Subcutaneous abdominal adipose tissue (tissue), 5 donors: ENCODE results near the gene PPIF.
A peak's percentile ranks its signal among the peaks of the same experiment; 100 is the strongest.
"Not testable (repeated sequence)": the region's sequence is repeated elsewhere in the genome, so short reads cannot be mapped to it uniquely, and the experiment has no call there.

Experiments used
- H3K27ac ChIP-seq: one replicate; pipeline ENCODE4 v1.7.0; 2013; ENCODE audit warnings: low read depth, mild to moderate bottlenecking, inconsistent platforms, low read length, moderate library complexity
- H3K27me3 ChIP-seq, 5 donors: one replicate each; pipeline ENCODE4 v1.7.0; 2013; ENCODE audit warnings: low read length in 5 of 5, inconsistent platforms in 1 of 5; ENCODE audit not compliant: control insufficient read depth in 5 of 5, insufficient read depth in 4 of 5
- H3K36me3 ChIP-seq, 5 donors: one replicate each; pipeline ENCODE4 v1.7.0; 2013; ENCODE audit warnings: low read length in 5 of 5; ENCODE audit not compliant: control insufficient read depth in 5 of 5, insufficient read depth in 5 of 5
- H3K4me1 ChIP-seq, 5 donors: one replicate each; pipeline ENCODE4 v1.7.0; 2013; ENCODE audit warnings: low read length in 5 of 5, mild to moderate bottlenecking in 3 of 5, moderate library complexity in 1 of 5; ENCODE audit not compliant: control insufficient read depth in 5 of 5, insufficient read depth in 5 of 5
- H3K4me3 ChIP-seq, 5 donors: one replicate each; pipeline ENCODE4 v1.7.0; 2013; ENCODE audit warnings: low read length in 5 of 5, low read depth in 1 of 5
- H3K9ac ChIP-seq, 5 donors: one replicate each; pipeline ENCODE4 v1.7.0; 2013; ENCODE audit warnings: low read length in 5 of 5, mild to moderate bottlenecking in 4 of 5, moderate library complexity in 3 of 5
- H3K9me3 ChIP-seq, 5 donors: one replicate each; pipeline ENCODE4 v1.7.0; 2013; ENCODE audit warnings: low read length in 5 of 5; ENCODE audit not compliant: control insufficient read depth in 5 of 5
- donor health status: healthy.
- donor health status: healthy.
- donor health status: healthy.
- donor health status: healthy.
- donor health status: healthy.

Gene PPIF

GRCh38 chr10:79337783-79338469 lies 9.3 kb upstream of the PPIF start:
- H3K27me3 ChIP-seq, H3K4me3 ChIP-seq, H3K36me3 ChIP-seq, H3K9me3 ChIP-seq, H3K27ac ChIP-seq, H3K9ac ChIP-seq: not testable (repeated sequence)
- peaks cover 0 to 12% (median 1%) of the 10 kb centered on the region in 5 donors for H3K4me1 ChIP-seq

GRCh38 chr10:79339266-79339665 lies 8.0 kb upstream of the PPIF start:
- H3K9ac ChIP-seq = no peak overlapping the region
- peaks cover 0 to 14% (median 6%) of the 10 kb centered on the region in 5 donors for H3K4me1 ChIP-seq
- no peaks in the 10 kb centered on the region for H3K36me3 ChIP-seq
- peaks cover 0 to 3% (median 0%) of the 10 kb centered on the region in 5 donors for H3K9me3 ChIP-seq
- H3K27ac ChIP-seq = no peak overlapping the region
- H3K27me3 ChIP-seq = no peaks in the 10 kb centered on the region
- no peak overlapping the region for H3K4me3 ChIP-seq

- Histone ChIP-seq H3K4me1 (peaks cover 0 to 23% (median 18%) of the 10 kb centered on the region in 5 donors), H3K9me3 (peaks cover 0 to 3% (median 0%) of the 10 kb centered on the region in 5 donors), H3K27ac (no peak overlapping the region), H3K4me3 (no peak overlapping the region), H3K36me3 (no peaks in the 10 kb centered on the region), H3K9ac (no peak overlapping the region), H3K27me3 (no peaks in the 10 kb centered on the region)
These were observed 6.5 kb upstream of the PPIF start for GRCh38 chr10:79340646-79341244.

- no peak overlapping the region for H3K9ac ChIP-seq
- H3K27ac ChIP-seq = no peak overlapping the region
- H3K27me3 ChIP-seq = no peaks in the 10 kb centered on the region
- peaks cover 3 to 37% (median 32%) of the 10 kb centered on the region in 5 donors for H3K4me1 ChIP-seq
- no peaks in the 10 kb centered on the region for H3K36me3 ChIP-seq
- no peak overlapping the region for H3K4me3 ChIP-seq
- peaks cover 0 to 3% (median 0%) of the 10 kb centered on the region in 5 donors for H3K9me3 ChIP-seq
These were observed 4.9 kb upstream of the PPIF start for GRCh38 chr10:79342295-79342761.

GRCh38 chr10:79342811-79343561 lies 4.3 kb upstream of the PPIF start:
- Histone ChIP-seq H3K4me3 (no peak overlapping the region), H3K9ac (no peak overlapping the region), H3K27ac (no peak overlapping the region), H3K9me3 (no peaks in the 10 kb centered on the region), H3K27me3 (no peaks in the 10 kb centered on the region), H3K4me1 (peaks cover 3 to 40% (median 36%) of the 10 kb centered on the region in 5 donors), H3K36me3 (no peaks in the 10 kb centered on the region)

- Histone ChIP-seq H3K27ac (peak overlapping the region; percentile 24), H3K4me3 (no peak overlapping the region), H3K4me1 (peaks cover 6 to 57% (median 51%) of the 10 kb centered on the region in 5 donors), H3K9ac (no peak overlapping the region), H3K36me3 (peaks cover 0 to 7% (median 4%) of the 10 kb centered on the region in 5 donors), H3K9me3 (no peaks in the 10 kb centered on the region), H3K27me3 (no peaks in the 10 kb centered on the region)
These were observed 2.6 kb upstream of the PPIF start for GRCh38 chr10:79344502-79345195.

DNA sequence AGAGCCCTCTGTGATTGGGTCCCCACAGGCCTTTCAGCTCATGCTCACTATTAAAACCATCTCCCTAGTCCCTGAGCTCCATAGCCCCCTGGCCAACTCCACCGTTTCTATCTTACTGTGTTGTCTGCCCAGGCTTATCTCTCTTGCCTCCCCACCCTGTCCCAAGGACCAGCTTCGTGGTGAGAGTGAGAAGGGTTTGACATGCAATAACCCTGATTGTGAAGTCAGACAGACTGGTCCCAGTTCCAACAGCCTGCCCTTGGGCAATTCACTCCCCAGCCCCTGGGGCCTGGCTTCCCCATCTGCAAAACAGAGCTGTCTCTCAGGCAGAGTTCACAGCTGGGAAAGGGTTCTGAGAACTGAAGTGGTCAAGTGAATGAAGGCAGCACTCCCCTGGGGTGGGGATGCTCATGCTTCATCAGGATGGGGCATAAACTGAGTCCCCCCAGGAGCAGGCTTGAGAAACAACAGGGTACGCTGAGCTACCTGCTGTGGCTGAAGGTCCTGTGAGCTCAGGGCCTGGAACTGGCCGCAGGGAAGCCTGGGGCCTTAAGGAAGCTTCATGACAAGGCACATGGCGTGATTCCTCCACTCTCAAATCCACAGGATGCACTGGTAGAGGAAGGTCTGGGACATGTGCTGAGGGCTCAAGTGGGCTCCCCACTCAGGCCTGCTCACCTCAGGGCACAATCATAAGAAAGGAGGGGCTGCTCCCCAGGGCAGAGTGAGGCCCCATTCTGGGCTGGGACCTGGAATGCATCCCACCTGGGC lies 1.8 kb upstream of the PPIF start:
- Histone ChIP-seq H3K4me3 (no peak overlapping the region), H3K4me1 (peaks cover 6 to 58% (median 51%) of the 10 kb centered on the region in 5 donors), H3K9me3 (no peaks in the 10 kb centered on the region), H3K36me3 (peaks cover 0 to 15% (median 12%) of the 10 kb centered on the region in 5 donors), H3K27ac (peak overlapping the region; percentile 24), H3K27me3 (no peaks in the 10 kb centered on the region), H3K9ac (peak overlapping the region in 1 of 5 donors; percentile 45)

DNA sequence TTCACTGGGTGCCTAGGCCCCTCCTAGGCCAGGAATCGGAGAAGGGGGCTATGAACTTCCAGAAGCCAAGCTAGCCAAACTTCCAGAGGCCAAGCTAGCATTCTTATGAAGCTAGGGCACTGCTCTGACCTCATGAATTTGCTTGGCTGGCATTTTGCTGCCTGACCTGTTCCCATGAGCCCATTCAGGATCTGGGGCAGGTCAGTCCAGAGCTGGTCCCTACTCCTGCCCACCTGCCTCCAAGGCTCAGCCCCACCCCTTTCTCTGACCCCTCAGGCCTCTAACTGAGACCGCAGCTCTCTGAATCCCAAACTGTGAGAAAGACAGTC lies 1.3 kb upstream of the PPIF start:
- Histone ChIP-seq H3K27ac (peak overlapping the region; percentile 24), H3K27me3 (no peaks in the 10 kb centered on the region), H3K9me3 (no peaks in the 10 kb centered on the region), H3K9ac (peak overlapping the region in 1 of 5 donors; percentile 45), H3K36me3 (peaks cover 0 to 20% (median 18%) of the 10 kb centered on the region in 5 donors), H3K4me3 (no peak overlapping the region), H3K4me1 (peaks cover 6 to 55% (median 51%) of the 10 kb centered on the region in 5 donors)
